ENCODE measurements around the gene NEK10.
"Not testable (repeated sequence)": the region's sequence is repeated elsewhere in the genome, so short reads cannot be mapped to it uniquely, and the experiment has no call there.

The NEK10 gene

GRCh38 chr3:27312044-27312668 is 57.0 kb downstream of the NEK10 start:
- no peak for DNase-seq (ENCODE audit: low read depth, low spot score)

GRCh38 chr3:27311400-27311799 is 57.8 kb downstream of the NEK10 start:
- no peak for DNase-seq (ENCODE audit: low read depth, low spot score)

GRCh38 chr3:27310688-27311087 is 58.5 kb downstream of the NEK10 start:
- no peak for DNase-seq (ENCODE audit: low read depth, low spot score)

GRCh38 chr3:27307566-27307965 is 61.6 kb downstream of the NEK10 start:
- DNase-seq (ENCODE audit: low read depth, low spot score): no peak

GRCh38 chr3:27302891-27303290 is 66.3 kb downstream of the NEK10 start:
- DNase-seq (ENCODE audit: low read depth, low spot score): no peak

- not testable (repeated sequence) for DNase-seq (ENCODE audit: low read depth, low spot score)
Measured at GRCh38 chr3:27298981-27299380, 70.2 kb downstream of the NEK10 start.

GRCh38 chr3:27293939-27294338 is 75.2 kb downstream of the NEK10 start:
- no peak for DNase-seq (ENCODE audit: low read depth, low spot score)

- DNase-seq (ENCODE audit: low read depth, low spot score): no peak
Measured at GRCh38 chr3:27290760-27291159, 78.4 kb downstream of the NEK10 start.

- no peak for DNase-seq (ENCODE audit: low read depth, low spot score)
Measured at GRCh38 chr3:27289769-27290413, 79.3 kb downstream of the NEK10 start.

- no peak for DNase-seq (ENCODE audit: low read depth, low spot score)
Measured at GRCh38 chr3:27287052-27287451, 82.1 kb downstream of the NEK10 start.

GRCh38 chr3:27286467-27286866 is 82.7 kb downstream of the NEK10 start:
- not testable (repeated sequence) for DNase-seq (ENCODE audit: low read depth, low spot score)

GRCh38 chr3:27285668-27286067 is 83.5 kb downstream of the NEK10 start:
- DNase-seq (ENCODE audit: low read depth, low spot score): no peak

- DNase-seq (ENCODE audit: low read depth, low spot score): no peak
Measured at GRCh38 chr3:27281671-27282150, 87.5 kb downstream of the NEK10 start.

GRCh38 chr3:27279123-27279522 is 90.1 kb downstream of the NEK10 start:
- no peak for DNase-seq (ENCODE audit: low read depth, low spot score)

- DNase-seq (ENCODE audit: low read depth, low spot score): no peak
Measured at GRCh38 chr3:27278383-27279055, 90.7 kb downstream of the NEK10 start.

- no peak for DNase-seq (ENCODE audit: low read depth, low spot score)
Measured at GRCh38 chr3:27275441-27275990, 93.7 kb downstream of the NEK10 start.

GRCh38 chr3:27271890-27272289 is 97.3 kb downstream of the NEK10 start:
- DNase-seq (ENCODE audit: low read depth, low spot score): no peak

GRCh38 chr3:27254896-27255295 is 114.3 kb downstream of the NEK10 start:
- no peak for DNase-seq (ENCODE audit: low read depth, low spot score)

GRCh38 chr3:27253831-27254230 is 115.4 kb downstream of the NEK10 start:
- DNase-seq (ENCODE audit: low read depth, low spot score): no peak

GRCh38 chr3:27253391-27253790 is 115.8 kb downstream of the NEK10 start:
- DNase-seq (ENCODE audit: low read depth, low spot score): no peak

- no peak for DNase-seq (ENCODE audit: low read depth, low spot score)
Measured at GRCh38 chr3:27252646-27253045, 116.5 kb downstream of the NEK10 start.

GRCh38 chr3:27244374-27244773 is 124.8 kb downstream of the NEK10 start:
- no peak for DNase-seq (ENCODE audit: low read depth, low spot score)

GRCh38 chr3:27239951-27240350 is 129.2 kb downstream of the NEK10 start:
- DNase-seq (ENCODE audit: low read depth, low spot score): no peak

Measured in activated naive CD8-positive, alpha-beta T cell treated with anti-CD3 and anti-CD28 coated beads, Interleukin-2, amount 50 U/mL, for 16 hours (primary cell).